GM19240 (cell line): ENCODE measurements around the gene FOS.
"Not testable (repeated sequence)": the region's sequence is repeated elsewhere in the genome, so short reads cannot be mapped to it uniquely, and the experiment has no call there.

ENCODE experiments used
- DNase-seq: peaks from one replicate; pipeline ENCODE4 v3.0.0; 2011; ENCODE audit warnings: low spot score; ENCODE audit not compliant: insufficient read length

Gene FOS

DNA sequence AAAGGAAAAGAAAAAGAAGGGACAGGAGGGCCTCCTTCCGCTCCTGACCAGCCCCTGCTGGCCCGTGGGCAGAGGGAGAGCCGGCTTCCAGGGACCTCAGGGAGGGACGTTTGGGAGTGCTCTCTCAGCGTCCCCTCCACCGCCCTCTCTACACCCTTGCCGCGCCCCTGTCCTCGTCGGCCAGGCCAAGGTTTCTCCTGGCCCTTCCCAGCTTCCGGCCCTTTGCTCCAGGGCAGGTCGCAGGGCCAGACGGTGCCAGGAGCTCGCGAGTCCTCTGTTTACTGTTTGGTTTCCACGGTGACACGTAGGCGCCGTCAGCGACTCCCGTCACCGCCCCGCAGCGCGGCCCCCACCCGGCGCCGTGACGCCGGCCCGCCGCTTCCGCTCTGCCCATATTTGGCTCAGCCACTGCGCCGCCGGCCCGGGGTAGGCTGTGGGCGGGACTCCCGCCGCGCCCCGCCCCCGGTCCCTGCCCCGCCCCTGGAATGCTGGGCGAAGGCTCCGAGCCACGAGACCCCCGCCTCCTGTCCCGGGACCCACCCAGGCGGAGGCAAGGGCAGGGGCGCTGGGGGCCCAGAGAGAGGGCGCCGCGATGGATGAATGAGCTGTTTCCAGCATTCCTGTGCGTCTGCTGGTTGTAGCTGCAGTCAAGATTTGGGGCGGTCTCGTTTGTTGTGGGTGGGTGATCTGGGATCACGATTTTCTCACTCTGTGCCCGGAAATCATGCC, 15.5 kb downstream of the FOS start:
- peak; percentile 87 for DNase-seq

DNA sequence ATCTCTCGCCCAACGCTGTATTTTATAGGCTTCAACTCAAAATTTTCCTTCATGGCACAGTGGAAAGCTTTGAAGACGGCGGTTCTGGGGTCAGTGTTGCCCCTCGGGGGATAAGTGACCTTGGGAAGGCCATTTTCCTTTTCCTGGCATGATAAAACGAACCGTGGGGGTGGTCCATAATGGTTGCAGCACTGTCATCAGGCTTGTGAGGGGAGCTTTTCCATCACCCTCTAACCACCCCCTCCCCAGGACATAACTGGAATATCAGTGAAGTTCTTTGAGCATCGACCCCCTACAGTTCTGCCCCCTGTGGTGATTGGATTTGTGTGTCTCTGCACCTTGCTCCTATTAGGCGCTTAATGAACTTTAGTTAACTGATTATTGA, 16.0 kb downstream of the FOS start:
- no peak for DNase-seq

DNA sequence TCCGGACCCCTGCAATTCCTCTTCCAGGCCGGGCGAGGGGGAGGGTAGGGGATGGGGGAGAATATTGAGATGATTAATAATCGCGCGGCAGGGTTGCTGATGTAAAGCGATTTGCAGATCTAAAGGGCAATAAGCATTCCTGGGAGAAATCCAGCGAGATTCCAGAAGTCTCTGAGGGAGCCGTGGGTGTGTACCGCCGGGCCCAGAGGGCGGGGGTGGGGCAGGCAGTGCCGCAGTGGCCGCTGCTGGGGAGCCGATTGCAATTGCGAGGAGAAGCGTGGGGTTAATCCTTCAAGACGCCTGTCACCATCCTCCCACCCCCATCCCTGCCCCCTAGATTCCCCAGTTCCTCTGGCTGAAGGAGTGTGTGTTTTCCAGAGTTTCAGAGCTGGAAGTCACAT, 16.4 kb downstream of the FOS start:
- DNase-seq: no peak

DNA sequence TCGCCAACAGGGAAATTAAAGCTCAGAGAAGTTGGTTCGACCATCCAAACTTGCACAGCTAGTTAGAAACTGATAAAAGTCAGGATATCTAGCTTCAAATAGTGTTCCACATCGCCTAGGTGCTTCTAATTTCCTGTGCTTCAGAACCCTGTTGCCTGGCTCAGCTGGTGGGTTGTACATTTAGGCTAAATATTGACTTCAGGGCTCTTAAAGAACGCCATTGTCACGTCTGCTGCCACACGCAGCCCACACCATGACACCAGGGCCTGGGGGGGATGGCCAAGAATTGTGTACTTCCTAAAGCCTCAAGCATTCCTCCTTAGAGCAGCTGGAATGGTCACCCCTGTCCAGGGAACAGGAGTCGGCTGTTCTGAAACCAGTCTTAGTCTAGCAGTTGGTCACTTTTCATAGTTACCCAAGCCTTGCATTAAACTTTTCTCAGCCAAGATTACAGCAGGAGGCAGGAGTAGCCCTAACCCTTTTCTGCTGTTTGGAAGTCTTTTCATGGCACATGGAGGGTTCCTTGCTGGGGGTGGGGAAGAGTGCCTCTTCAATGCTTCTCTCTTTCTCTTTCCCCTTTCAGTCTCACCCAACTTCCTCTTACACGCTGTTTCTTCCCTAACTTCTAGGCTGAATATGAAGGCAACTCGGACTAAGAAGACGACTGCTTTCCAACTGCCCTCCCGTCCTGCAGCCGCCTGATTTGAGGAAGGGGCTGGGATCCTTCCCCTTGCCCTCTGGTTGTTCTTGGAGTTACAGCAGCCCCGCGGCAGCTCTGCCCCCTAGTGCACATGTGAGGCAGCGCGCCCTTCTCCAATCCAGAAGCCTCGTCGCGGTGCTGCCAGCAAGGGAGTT, 17.1 kb downstream of the FOS start:
- DNase-seq: peak; percentile 56

DNA sequence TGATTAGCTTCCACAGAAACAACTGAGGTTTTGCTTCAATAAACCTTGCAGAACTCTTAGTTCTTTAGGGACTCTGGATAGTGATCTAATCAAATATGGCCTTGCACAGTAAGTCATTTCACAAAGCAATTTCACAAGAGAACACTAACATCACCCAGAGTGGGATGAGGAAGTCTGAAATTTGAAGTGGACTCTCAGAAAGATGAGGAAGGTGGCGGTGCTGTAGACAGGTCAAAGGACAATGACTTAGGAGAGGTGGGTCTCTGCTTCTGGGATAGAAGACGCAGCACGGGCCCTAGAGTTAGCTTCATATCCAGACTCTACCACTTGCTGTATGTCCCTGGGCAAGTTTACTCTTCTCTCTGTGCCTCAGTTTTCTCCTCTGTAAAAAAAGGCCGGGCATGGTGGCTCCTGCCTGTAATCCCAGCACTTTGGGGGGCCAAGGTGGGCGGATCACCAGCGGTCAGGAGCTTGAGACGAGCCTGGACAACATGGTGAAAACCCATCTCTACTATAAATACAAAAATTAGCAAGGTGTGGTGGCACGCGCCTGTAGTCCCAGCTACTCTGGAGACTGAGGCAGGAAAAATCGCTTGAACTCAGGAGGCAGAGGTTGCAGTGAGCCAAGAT, 18.9 kb downstream of the FOS start:
- no peak for DNase-seq

DNA sequence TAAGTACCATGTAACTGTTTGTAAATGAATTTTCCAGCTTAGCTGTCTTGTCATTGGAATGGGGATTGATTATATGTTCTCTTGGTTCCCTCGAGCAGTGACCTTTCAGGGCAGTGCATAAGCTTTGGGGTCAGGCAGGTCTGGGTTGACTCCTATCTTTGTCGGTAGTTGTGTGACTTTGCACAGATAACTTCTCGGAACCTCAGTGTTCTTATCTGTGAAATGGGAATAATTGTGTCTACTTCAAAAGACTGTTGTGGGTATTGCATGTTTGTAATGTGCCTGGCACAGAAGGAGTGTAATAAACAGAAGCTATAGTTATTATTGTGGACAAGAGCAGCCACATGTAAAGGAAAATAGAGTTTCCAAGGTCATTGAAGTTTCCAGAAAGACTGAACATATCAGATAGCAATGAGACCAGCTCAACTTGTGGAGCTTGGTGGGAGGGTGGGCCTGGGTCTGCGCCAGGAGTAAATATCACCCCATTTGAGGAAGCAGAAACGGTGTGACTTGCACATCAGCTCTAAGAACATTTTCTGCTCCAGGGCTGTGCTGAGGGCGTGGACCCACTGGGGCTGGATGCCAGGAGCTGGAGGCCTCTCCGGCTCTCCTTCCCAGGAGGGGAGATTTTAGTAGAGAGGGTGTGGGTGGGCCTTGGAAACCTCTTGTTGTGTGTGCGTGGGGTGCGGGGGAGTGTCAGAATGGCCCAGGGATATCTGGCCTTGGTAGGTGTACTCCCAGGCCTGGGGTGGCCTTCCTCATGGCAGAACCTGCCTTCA, 19.7 kb downstream of the FOS start:
- DNase-seq: no peak

DNA sequence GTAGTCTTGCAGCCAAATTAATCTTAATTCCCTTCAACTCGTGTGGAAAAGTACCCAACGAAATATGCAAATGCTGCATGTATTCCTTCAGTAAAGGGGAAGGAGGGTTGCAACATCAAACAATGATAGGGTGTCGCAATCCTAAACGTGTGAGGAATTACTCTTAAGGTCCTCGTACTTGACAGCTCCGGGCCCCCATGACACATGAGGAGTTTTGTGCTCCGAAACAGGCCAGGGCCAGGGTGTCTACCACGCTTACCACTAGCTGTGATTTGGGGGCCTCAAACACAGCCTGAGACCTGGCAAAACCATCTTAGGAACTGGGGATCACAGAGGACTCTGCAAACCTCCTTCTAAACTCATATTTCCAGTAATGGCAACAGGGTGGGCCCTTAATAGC, 20.4 kb downstream of the FOS start:
- DNase-seq: no peak

DNA sequence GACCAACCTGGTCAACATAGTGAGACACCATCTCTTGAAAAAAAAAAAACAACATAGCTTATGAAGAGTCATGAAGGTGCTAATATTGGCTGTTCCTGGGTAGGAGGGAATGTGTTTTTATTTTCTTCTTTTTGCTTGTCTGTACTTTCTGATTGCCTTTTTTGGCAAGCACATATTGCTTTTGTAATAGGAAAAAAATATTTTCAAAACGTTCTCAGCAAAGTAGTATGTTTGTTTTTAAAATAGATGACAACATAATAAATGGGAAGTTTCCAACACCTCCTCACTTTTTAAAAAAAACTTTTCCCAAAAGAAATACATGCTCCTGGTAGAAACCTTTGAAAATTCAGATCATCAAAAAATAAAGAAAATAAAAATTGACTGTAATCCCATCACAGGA, 20.9 kb downstream of the FOS start:
- no peak for DNase-seq

DNA sequence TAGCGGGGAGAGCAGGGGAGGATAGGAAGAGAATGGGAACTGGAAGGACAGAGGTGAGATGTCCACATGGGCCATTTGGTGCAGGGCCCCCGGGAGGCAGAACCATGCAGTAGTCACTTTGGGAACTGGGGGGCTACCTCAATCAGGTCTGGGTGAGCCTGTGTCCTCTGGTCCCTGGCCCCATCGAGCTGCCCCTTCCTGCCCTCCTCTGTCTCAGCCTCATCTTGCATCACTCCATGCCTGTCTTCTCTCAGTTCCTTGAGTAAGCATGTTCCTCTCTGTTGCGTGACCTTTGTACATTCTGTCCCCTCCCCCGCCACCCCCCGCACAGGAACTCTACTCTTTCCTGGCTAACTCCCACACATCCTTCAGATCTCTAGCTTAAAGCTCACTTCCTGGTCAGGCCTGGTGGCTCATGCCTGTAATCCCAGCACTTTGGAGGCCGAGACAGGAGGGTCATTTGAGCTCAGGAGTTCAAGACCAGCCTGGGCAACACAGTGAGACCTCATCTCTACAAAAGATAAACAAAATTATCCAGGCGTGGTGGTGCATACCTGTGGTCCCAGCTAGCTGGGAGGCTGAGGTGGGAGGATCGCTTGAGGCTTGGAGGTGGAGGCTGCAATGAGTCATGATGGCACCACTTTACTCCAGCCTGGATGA, 23.2 kb downstream of the FOS start:
- no peak for DNase-seq

DNA sequence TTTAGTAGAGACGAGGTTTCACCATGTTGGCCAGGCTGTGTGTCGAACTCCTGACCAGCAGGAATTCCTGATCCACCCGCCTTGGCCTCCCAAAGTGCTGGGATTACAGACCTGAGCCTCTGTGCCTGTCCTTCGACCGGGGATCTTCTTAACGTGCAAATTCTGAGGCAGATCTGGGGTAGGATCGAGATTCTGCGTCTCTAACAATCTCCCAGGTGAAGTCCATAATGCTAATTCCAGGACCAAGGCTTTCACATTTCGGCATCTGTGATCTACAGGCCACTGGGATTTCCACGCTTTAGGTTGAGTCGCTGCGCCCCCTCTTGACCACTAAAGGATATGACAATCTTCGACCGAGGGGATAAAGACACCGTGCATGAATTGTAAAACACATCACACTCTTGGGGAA, 24.8 kb downstream of the FOS start:
- DNase-seq: peak; percentile 48

DNA sequence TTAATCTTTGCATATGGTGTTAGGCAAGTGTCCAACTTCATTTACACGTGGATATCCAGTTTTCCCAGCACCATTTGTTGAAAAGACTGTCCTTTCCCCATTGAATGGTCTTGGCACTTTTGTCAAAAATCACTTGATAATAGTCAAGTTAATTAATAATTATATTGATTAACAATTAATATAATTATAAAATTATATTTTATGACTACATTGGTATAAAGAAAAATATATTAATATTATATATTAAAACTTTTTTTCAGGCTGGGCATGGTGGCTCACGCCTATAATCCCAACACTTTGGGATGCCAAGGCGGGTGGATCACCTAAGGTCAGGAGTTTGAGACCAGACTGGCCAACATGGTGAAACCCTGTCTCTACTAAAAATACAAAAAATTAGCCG, 27.8 kb downstream of the FOS start:
- not testable (repeated sequence) for DNase-seq

DNA sequence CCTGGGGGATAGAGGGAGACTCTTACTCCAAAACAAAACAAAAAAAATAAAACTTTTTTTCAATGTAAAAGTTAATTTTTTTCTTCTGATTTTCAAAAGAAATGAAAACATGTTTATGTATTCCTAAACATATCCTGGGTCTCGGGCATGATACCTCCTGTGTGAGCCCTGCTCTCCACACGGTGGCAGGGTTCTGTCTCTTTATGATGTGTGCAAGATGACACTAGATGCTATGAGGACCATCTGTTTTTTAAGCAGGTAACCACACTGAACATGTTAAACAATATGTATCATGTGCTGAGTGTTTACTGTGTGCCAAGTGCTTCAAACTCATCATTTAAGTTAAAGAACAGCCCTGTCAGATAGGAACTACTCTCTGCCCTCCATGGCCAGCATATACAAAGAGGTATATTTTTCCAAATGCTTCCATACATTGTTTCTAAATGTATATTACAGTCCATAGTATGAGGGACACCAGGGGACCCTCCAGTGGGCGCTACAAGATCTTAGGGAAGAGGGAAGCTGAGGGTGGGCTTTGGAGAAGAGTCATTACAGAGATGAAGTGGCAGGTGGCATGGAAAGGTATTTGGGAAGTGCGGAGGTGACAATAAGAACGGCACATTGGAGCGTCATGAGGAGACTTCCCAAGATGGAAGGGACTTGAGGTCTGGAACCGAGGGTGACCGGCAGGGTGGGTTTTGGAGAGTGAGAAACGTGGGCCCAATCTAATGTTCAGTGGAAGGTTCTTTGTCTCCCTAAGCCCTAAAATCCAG, 28.5 kb downstream of the FOS start:
- DNase-seq: no peak

DNA sequence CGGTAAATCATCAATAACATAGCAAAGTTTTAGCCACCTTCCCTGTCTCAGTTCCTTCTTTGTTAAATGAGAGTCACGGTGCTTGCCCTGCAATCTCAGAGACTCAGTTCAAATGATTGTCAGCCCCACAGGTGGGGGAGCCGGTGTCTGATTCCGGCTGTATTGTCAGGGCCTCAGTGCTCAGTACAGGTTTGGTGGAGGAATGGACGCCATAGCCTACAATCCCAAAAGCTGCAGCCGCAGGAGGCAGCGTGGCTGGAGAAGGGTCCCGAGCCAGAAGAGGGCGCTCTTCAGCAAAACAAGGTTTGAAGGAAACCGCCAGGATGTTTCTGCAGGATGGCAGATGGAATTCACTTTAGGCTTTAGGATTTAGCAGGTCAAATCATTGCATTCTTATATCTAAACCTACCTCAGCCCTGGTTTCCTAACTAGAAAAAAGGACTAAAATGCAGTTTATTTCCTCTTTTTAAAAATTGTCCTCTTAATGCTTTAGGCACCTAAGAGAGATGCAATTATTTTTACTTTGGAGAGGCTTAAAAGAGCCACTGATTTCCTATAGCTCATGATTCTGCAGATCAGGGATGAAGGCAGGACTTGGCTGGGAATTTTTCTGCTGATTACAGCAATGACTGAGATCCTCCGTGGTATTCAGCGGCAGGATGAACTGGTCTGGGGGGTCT, 29.2 kb downstream of the FOS start:
- DNase-seq: peak; percentile 27

DNA sequence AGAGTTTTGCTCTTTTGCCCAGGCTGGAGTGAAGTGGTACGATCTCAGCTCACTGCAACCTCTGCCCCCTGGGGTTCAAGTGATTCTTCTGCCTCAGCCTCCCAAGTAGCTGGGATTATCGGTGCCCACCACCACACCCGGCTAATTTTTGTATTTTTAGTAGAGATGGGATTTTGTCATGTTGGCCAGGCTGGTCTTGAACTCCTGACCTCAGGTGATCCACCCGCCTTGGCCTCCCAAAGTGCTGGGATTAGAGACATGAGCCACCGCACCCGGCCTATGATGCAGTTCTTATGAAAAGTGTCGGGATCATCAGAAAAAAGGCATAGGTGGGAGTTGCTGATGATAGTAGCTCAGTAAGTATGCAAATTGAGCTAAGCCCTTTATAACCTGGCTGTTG, 30.4 kb downstream of the FOS start:
- not testable (repeated sequence) for DNase-seq

DNA sequence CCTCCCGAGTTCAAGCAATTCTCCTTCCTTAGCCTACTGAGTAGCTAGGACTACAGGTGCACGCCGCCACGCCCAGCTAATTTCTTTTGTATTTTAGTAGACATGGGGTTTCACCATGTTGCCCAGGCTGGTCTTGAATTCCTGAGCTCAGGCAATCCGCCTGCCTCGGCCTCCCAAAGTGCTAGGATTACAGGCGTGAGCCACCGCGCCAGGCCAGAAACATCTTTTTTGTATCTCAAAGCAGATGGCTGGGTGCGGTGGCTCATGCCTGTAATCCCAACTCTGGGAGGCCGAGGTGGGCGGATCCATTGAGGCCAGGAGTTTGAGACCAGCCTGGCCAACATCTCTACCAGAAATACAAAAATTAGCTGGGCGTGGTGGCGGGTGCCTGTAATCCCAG, 30.9 kb downstream of the FOS start:
- not testable (repeated sequence) for DNase-seq

DNA sequence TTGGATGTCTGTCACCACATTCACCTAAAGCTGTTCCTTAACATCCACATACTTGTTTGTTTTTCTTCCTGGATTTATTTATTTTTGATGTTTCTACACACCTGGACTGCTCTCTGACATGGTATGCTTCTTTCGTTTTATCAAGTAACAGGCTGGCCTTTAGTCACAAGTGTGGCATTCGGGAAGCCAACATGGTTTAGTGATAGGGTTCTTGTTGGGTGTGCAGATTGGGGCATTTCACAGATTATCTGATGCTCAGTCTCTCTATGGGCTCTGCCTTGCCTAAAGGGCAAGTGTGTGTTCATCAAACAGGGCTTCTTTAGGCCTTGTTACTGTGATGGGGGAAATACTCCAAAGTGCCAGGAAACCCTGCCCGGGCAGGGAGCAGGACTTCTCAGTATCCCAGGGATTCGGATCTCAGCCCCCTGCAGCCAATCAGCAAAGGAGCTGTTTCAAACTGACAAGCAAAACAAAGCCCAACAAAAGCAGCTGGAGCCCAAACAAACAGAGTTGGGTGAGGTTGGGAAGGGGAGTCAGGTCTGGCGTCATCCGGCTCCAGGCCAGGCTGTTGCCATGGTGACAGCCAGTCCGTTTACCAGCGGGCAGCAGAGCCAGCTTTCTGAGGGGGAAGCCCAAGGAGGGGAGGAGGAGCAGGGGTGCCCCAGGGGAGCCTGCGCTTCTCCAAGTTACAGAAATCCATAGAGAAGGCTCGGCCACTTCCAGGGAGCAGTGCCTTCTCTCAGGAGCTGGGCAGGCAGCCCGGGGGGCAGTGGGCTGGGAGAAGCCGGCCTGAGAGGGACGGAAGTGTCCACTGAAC, 31.9 kb downstream of the FOS start:
- no peak for DNase-seq

DNA sequence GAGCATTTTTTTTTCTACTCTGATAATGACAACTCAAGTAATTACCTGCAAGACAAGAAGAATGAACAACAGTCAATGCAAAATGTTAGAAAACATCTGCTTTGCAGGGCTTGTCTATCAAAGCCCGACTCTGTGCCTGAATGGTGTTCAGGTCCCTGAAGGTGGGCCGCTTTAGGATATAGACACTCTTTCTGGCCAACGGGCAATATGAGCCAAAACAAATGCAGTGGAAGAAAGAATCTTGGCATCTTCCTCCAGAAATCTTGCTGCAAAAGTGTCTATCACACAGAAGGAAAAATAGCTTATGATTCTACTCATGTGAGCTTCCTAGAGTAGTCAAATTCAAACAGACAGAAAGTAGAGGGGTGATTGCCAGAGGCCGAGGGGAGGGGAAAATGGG, 32.7 kb downstream of the FOS start:
- no peak for DNase-seq

DNA sequence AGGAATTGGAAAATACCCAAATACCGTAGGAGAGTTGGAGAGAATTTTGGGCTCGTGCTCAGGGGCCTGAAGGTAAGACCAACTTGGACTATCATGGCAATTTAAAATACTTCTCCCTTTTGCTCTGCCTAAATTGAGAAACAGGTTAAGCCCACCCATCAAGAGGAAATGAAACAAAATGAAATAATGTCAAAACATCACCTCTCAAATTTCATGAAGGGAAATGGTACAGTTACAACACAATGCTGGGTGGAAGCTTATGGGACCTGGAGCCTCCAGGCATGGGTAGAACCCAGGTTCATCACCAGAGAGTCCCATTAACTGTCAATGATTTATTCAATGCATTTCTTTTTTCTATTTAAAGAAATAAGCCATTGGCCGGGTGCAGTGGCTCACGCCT, 33.7 kb downstream of the FOS start:
- no peak for DNase-seq

DNA sequence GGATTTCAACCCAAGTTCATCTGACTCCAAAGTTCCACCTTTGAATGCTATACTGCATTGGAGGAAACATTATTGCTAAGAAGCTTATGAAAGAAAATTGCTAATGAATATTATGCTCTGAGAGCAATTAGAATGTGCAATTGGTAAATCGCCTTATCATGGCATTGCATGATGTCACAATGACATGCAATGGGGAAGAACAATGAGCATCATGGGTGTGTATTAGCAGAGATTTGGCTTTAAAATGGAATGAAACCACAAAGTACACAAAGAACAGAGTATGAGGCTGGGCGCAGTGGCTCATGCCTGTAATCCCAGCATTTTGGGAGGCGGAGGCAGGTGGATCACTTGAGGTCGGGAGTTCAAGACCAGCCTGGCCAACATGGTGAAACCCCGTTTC, 34.7 kb downstream of the FOS start:
- no peak for DNase-seq
